GM23338 (cell line): ENCODE measurements around the gene SOX15. TPM values are rescaled to one million over a fixed set of nuclear protein-coding genes. Genes with fewer than 3 reads are reported as not detected.

ENCODE experiments used
- ATAC-seq: fragments of 200-7000 bp; cut with Tn5 transposase; 3 replicates; pipeline ENCODE4 v1.9.1; 2020
- DNase-seq: peaks from one replicate; pipeline ENCODE4 v3.0.0-alpha.2; 2015; ENCODE audit warnings: low spot score
- H2AFZ ChIP-seq: fragments of 200-600 bp; sonication (generic); 2 replicates; pipeline ENCODE4 v1.8.0; 2016; ENCODE audit warnings: antibody characterized with exemption, mild to moderate bottlenecking, moderate library complexity
- H3F3A ChIP-seq: fragments of 200-600 bp; sonication (generic); replicated peaks from 2 replicates; pipeline ENCODE4 v1.8.0; 2017; ENCODE audit warnings: antibody characterized with exemption, mixed run types, low read depth
- H3K27ac ChIP-seq: fragments of 200-600 bp; sonication (generic); 2 replicates; pipeline ENCODE4 v1.6.1; 2016; ENCODE audit warnings: low read depth
- H3K27me3 ChIP-seq: fragments of 200-600 bp; sonication (generic); 2 replicates; pipeline ENCODE4 v1.8.0; 2016; ENCODE audit warnings: mild to moderate bottlenecking, mixed run types, moderate library complexity; ENCODE audit not compliant: insufficient read depth
- H3K36me3 ChIP-seq: fragments of 200-600 bp; sonication (generic); 2 replicates; pipeline ENCODE4 v1.8.0; 2016; ENCODE audit warnings: mild to moderate bottlenecking; ENCODE audit not compliant: insufficient read depth
- H3K4me1 ChIP-seq: fragments of 200-600 bp; sonication (generic); 2 replicates; pipeline ENCODE4 v1.8.0; 2016; ENCODE audit warnings: mild to moderate bottlenecking, moderate library complexity; ENCODE audit not compliant: insufficient read depth
- H3K4me2 ChIP-seq: fragments of 200-600 bp; sonication (generic); 2 replicates; pipeline ENCODE4 v1.7.1; 2017; ENCODE audit warnings: mixed run types
- H3K4me3 ChIP-seq: fragments of 200-600 bp; sonication (generic); 2 replicates; pipeline ENCODE4 v1.6.1; 2016; ENCODE audit warnings: mixed run types
- H3K79me2 ChIP-seq: fragments of 200-600 bp; sonication (generic); replicated peaks from 2 replicates; pipeline ENCODE4 v1.8.0; 2017; ENCODE audit warnings: mild to moderate bottlenecking; ENCODE audit not compliant: insufficient read depth
- H3K9me2 ChIP-seq: fragments of 200-600 bp; sonication (generic); 2 replicates; pipeline ENCODE4 v1.8.0; 2017; ENCODE audit not compliant: insufficient read depth
- H4K20me1 ChIP-seq: fragments of 200-600 bp; sonication (generic); replicated peaks from 2 replicates; pipeline ENCODE4 v1.8.0; 2017; ENCODE audit warnings: mild to moderate bottlenecking; ENCODE audit not compliant: insufficient read depth
- H3K27ac Mint-ChIP-seq: 2 replicates; pipeline ENCODE4 v1.8.0; 2020; ENCODE audit warnings: inconsistent platforms, mild to moderate bottlenecking, moderate library complexity, mixed read lengths
- H3K27me3 Mint-ChIP-seq: 3 replicates; pipeline ENCODE4 v1.8.0; 2022; ENCODE audit warnings: low read depth, mild to moderate bottlenecking, moderate library complexity, mixed read lengths, inconsistent platforms; ENCODE audit not compliant: insufficient read depth, poor library complexity
- H3K36me3 Mint-ChIP-seq: 3 replicates; pipeline ENCODE4 v1.8.0; 2021; ENCODE audit warnings: low read depth, mild to moderate bottlenecking, inconsistent platforms, moderate library complexity, mixed read lengths
- H3K4me1 Mint-ChIP-seq: 3 replicates; pipeline ENCODE4 v1.8.0; 2020; ENCODE audit warnings: mild to moderate bottlenecking, inconsistent platforms, mixed read lengths
- H3K4me3 Mint-ChIP-seq: 3 replicates; pipeline ENCODE4 v1.8.0; 2021; ENCODE audit warnings: moderate library complexity, mild to moderate bottlenecking, inconsistent platforms, mixed read lengths
- H3K9me3 Mint-ChIP-seq: 3 replicates; pipeline ENCODE4 v1.8.0; 2020; ENCODE audit warnings: moderate library complexity, mild to moderate bottlenecking, inconsistent platforms, mixed read lengths
- EZH2phosphoT487 ChIP-seq: fragments of 200-600 bp; sonication (generic); IDR thresholded peaks from one replicate; pipeline ENCODE4 v1.8.1; 2018; ENCODE audit warnings: antibody characterized with exemption; ENCODE audit not compliant: unreplicated experiment
- JUNB ChIP-seq: IDR thresholded peaks from one replicate; pipeline ENCODE4 v1.6.1; 2016; ENCODE audit warnings: antibody characterized with exemption; ENCODE audit not compliant: unreplicated experiment
- NANOG ChIP-seq: IDR thresholded peaks from 2 replicates; pipeline ENCODE4 v1.6.1; 2016; ENCODE audit warnings: antibody characterized with exemption, borderline replicate concordance
- POLR2AphosphoS5 ChIP-seq: IDR thresholded peaks from 2 replicates; pipeline ENCODE4 v1.6.1; 2016; ENCODE audit warnings: antibody characterized with exemption, low read depth
- STAT1 ChIP-seq: IDR thresholded peaks from one replicate; pipeline ENCODE4 v1.6.1; 2016; ENCODE audit warnings: antibody characterized with exemption; ENCODE audit not compliant: unreplicated experiment
- ZNF331 ChIP-seq: fragments of 250-450 bp; sonication (Bioruptor Pico); IDR thresholded peaks from 2 replicates; pipeline ENCODE4 v1.5.0; 2020; ENCODE audit warnings: low read depth, mild to moderate bottlenecking, moderate library complexity
- polyA plus RNA-seq: library from polyadenylated mRNA; unstranded; fragments of >200 nt; fragmentation: Nextera tagmentation; extraction: Ambion mirVana; gene quantifications from 2 replicates; pipeline ENCODE4 v1.2.1, GENCODE V29; 2016
- total RNA-seq: library from RNA; depleted of rRNA; stranded (reverse); fragments of >200 nt; shearing (Covaris generic); gene quantifications from 2 replicates; pipeline ENCODE4 v1.2.3, GENCODE V29; 2014
- TF ChIP-seq, protein P1 (sequence below): fragments of 250-450 bp; sonication (Bioruptor Pico); IDR thresholded peaks from 2 replicates; pipeline ENCODE4 v1.5.0; 2020; ENCODE audit warnings: mild to moderate bottlenecking, moderate library complexity
- TF ChIP-seq, protein P2 (sequence below), 2 experiments: fragments of 200-600 bp in 1 of 2; sonication (generic) in 1 of 2; conservative IDR thresholded peaks; 2 replicates each; pipeline versions ENCODE4 v1.5.1 to v1.6.1; 2016 to 2017; ENCODE audit warnings: antibody characterized with exemption in 2 of 2, low read depth in 2 of 2, mild to moderate bottlenecking in 2 of 2, moderate library complexity in 1 of 2

Gene SOX15
- total and polyA plus RNA-seq, 2 experiments from 2014 or later = 29.9 to 43.0 TPM

DNA sequence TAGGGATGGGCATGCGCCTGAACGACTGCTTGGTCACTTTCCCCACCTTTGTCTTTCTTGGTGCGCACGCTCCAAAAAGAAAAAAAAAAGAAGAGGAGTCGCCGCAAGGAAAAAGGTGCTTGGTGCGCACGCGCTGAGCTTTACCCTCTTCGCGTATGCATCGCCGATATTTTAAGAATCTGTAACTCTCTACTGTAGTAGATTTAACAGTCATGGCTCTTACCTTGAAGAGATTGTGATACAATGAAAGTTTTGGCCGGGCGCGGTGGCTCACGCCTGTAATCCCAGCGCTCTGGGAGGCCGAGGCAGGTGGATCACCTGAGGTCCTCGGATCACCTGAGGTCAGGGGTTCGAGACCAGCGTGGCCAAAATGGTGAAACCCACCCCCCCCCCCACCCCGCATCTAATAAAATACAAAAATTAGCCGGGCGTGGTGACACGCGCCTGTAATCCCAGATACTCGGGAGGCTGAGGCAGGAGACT is 25.4 kb upstream of the SOX15 start:
- Histone ChIP-seq H3K79me2 (peaks cover 39% of the 10 kb centered on the region), H3K36me3 (no peaks in the 10 kb centered on the region), H3K4me3 (peak overlapping the region; percentile 37), H3K27ac (no peak overlapping the region), H2AFZ (peak overlapping the region; percentile 74; the same call in 1 of the 2 replicates), H3F3A (peaks cover 23% of the 10 kb centered on the region; the same call in 1 of the 2 replicates), H3K4me1 (peaks cover 26% of the 10 kb centered on the region), H3K27me3 (no peaks in the 10 kb centered on the region; the same call in 1 of the 2 replicates), H4K20me1 (peaks cover 31% of the 10 kb centered on the region), H3K4me2 (peak overlapping the region; percentile 19), H3K9me2 (no peaks in the 10 kb centered on the region)
- TF ChIP-seq, protein P1, sequence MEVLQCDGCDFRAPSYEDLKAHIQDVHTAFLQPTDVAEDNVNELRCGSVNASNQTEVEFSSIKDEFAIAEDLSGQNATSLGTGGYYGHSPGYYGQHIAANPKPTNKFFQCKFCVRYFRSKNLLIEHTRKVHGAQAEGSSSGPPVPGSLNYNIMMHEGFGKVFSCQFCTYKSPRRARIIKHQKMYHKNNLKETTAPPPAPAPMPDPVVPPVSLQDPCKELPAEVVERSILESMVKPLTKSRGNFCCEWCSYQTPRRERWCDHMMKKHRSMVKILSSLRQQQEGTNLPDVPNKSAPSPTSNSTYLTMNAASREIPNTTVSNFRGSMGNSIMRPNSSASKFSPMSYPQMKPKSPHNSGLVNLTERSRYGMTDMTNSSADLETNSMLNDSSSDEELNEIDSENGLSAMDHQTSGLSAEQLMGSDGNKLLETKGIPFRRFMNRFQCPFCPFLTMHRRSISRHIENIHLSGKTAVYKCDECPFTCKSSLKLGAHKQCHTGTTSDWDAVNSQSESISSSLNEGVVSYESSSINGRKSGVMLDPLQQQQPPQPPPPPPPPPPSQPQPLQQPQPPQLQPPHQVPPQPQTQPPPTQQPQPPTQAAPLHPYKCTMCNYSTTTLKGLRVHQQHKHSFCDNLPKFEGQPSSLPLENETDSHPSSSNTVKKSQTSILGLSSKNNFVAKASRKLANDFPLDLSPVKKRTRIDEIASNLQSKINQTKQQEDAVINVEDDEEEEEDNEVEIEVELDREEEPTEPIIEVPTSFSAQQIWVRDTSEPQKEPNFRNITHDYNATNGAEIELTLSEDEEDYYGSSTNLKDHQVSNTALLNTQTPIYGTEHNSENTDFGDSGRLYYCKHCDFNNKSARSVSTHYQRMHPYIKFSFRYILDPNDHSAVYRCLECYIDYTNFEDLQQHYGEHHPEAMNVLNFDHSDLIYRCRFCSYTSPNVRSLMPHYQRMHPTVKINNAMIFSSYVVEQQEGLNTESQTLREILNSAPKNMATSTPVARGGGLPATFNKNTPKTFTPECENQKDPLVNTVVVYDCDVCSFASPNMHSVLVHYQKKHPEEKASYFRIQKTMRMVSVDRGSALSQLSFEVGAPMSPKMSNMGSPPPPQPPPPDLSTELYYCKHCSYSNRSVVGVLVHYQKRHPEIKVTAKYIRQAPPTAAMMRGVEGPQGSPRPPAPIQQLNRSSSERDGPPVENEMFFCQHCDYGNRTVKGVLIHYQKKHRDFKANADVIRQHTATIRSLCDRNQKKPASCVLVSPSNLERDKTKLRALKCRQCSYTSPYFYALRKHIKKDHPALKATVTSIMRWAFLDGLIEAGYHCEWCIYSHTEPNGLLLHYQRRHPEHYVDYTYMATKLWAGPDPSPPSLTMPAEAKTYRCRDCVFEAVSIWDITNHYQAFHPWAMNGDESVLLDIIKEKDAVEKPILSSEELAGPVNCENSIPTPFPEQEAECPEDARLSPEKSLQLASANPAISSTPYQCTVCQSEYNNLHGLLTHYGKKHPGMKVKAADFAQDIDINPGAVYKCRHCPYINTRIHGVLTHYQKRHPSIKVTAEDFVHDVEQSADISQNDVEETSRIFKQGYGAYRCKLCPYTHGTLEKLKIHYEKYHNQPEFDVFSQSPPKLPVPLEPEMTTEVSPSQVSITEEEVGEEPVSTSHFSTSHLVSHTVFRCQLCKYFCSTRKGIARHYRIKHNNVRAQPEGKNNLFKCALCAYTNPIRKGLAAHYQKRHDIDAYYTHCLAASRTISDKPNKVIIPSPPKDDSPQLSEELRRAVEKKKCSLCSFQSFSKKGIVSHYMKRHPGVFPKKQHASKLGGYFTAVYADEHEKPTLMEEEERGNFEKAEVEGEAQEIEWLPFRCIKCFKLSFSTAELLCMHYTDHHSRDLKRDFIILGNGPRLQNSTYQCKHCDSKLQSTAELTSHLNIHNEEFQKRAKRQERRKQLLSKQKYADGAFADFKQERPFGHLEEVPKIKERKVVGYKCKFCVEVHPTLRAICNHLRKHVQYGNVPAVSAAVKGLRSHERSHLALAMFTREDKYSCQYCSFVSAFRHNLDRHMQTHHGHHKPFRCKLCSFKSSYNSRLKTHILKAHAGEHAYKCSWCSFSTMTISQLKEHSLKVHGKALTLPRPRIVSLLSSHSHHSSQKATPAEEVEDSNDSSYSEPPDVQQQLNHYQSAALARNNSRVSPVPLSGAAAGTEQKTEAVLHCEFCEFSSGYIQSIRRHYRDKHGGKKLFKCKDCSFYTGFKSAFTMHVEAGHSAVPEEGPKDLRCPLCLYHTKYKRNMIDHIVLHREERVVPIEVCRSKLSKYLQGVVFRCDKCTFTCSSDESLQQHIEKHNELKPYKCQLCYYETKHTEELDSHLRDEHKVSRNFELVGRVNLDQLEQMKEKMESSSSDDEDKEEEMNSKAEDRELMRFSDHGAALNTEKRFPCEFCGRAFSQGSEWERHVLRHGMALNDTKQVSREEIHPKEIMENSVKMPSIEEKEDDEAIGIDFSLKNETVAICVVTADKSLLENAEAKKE (CRISPR knock-in tag) = no peak
- TF ChIP-seq JUNB (no peak), NANOG (no peak), STAT1 (no peak), EZH2phosphoT487 (no peak), ZNF331 (CRISPR knock-in tag) (no peak), POLR2AphosphoS5 (no peak; the same call in none of the 2 replicates)
- TF ChIP-seq, protein P2, sequence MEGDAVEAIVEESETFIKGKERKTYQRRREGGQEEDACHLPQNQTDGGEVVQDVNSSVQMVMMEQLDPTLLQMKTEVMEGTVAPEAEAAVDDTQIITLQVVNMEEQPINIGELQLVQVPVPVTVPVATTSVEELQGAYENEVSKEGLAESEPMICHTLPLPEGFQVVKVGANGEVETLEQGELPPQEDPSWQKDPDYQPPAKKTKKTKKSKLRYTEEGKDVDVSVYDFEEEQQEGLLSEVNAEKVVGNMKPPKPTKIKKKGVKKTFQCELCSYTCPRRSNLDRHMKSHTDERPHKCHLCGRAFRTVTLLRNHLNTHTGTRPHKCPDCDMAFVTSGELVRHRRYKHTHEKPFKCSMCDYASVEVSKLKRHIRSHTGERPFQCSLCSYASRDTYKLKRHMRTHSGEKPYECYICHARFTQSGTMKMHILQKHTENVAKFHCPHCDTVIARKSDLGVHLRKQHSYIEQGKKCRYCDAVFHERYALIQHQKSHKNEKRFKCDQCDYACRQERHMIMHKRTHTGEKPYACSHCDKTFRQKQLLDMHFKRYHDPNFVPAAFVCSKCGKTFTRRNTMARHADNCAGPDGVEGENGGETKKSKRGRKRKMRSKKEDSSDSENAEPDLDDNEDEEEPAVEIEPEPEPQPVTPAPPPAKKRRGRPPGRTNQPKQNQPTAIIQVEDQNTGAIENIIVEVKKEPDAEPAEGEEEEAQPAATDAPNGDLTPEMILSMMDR (conservative IDR thresholded peaks at IDR 0.05; ENCODE audit: low read depth in 2 of 2) = no peak
- H3K4me3 Mint-ChIP-seq = peak overlapping the region; percentile 75
- peaks cover 17% of the 10 kb centered on the region for H3K4me1 Mint-ChIP-seq
- H3K9me3 Mint-ChIP-seq = no peaks in the 10 kb centered on the region; the same call in 2 of the 3 replicates
- peak overlapping the region; percentile 98 for H3K27ac Mint-ChIP-seq
- peaks cover 10% of the 10 kb centered on the region for H3K27me3 Mint-ChIP-seq
- peaks cover 14% of the 10 kb centered on the region for H3K36me3 Mint-ChIP-seq
- DNase-seq (no peak), ATAC-seq (no peak)
